Measurements from ENCODE around the gene VIL1.

VIL1 gene

GRCh38 chr2:218418717-218419458 is at the start of gene VIL1:
Gene VIL1, plus strand, starts transcription at chr2:218419123. Its CDS starts 4,656 bp downstream, at chr2:218423779.
- no peak for DNase-seq

GRCh38 chr2:218369330-218369729 is 49.6 kb upstream of the VIL1 start:
- no peak for DNase-seq

DNA sequence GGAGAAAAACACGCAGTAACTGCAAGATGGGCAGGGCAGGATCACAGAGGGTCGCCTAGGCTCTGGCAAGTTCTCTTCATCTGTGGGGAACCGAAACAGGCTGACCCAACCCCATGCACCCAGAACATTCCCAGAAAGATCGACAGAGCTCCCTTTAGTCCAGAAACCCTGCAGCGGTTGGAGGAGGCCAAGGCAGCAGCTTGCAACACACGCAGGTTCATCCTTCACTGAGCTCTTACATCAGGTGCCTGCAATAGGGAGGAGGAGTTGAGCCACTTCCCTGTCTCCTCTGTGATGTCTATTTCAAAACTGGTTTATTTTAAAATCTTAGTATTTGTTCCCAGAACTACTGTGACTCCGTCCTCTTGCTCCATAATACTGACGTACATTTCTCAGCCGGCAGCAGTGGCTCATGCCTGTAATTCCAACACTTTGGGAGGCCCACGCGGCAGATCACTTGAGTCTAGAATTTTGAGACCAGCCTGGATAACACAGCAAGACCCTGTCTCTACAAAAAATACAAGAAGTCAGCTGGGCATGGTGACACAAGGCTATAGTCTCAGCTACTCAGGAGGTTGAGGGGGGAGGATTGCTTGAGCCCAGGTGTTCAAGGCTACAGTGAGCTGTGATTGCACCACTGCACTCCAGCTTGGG is 48.4 kb upstream of the VIL1 start:
- no peak for DNase-seq

DNA sequence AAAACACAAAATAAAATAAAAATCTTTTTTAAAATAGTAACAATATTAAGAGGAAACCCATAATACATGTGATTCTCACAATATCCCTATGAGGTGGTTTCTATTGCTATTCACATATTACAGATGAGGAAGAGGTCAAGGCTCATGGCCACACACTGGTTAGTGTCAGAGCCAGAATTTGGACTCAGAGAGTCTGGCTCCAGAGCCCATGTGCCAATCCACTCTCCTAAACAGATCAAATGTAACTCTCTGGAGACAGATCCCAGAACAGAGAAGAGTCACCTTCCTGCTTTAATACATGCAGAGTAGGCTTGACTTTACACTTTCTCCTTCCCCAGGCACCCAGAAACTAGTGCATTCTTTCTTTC is 47.0 kb upstream of the VIL1 start:
- no peak for DNase-seq

- DNase-seq: no peak
Measured at GRCh38 chr2:218374795-218375194, 44.1 kb upstream of the VIL1 start.

DNA sequence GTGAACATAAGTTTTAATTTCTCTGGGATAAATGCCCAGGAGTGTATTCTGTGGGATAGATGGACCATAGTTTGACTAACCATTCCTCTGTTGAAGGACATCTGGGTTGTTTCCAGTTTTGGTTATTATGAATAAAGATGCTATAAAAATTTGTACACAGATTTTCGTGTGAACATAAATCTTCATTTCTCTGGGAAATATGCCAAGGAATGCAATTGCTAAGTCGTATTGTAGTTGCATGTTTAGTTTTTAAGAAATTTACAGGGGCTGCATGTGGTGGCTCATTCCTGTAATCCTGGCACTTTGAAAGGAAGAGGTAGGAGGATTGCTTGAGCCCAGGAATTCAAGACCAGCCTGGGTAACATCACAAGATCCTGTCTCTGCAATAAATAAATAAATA is 43.7 kb upstream of the VIL1 start:
- no peak for DNase-seq

GRCh38 chr2:218378053-218378452 is 40.9 kb upstream of the VIL1 start:
- no peak for DNase-seq

GRCh38 chr2:218381916-218382366 is 37.0 kb upstream of the VIL1 start, which contains the start of gene SLC11A1:
Gene SLC11A1, plus strand, starts transcription at chr2:218382273. Its CDS starts 96 bp downstream, at chr2:218382369.
- no peak for DNase-seq

GRCh38 chr2:218382785-218383184 is 36.1 kb upstream of the VIL1 start:
- no peak for DNase-seq

- no peak for DNase-seq
Measured at GRCh38 chr2:218383892-218384519, 34.9 kb upstream of the VIL1 start.

GRCh38 chr2:218384975-218385374 is 33.9 kb upstream of the VIL1 start:
- no peak for DNase-seq

DNA sequence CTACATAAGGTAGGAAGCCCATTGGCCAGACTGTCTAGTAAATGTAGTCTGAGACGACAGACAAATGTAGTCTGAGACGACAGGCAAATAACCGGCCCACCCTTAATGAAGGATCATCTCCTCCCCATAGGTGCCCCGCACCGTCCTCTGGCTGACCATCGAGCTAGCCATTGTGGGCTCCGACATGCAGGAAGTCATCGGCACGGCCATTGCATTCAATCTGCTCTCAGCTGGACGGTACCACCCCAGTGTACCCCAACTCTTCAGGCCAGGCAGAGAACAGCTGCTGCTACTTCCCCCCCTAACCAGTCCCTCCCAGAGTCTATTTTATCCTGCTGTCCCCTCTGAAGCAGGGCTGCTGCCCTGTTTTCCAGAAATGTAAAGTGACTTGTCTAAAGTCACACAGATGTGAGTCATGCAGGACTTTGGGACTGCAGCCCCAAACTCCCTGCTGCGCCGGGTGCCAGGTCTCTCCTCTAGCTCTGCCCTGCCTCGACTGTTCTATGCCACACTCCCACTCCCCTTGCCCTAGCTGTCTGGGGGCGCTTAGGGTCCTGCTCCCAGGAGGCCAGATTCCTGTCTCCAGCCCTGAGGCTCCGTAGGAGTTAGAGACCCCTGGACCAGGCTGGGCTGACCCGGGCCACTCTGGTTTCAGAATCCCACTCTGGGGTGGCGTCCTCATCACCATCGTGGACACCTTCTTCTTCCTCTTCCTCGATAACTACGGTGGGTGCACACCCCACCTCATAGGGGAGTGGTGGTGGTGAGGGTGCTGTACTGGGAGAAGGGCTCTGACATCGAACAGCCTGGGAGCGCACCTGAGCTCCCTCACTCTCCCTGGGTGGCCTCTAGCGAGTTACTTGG is 32.2 kb upstream of the VIL1 start:
- no peak for DNase-seq

DNA sequence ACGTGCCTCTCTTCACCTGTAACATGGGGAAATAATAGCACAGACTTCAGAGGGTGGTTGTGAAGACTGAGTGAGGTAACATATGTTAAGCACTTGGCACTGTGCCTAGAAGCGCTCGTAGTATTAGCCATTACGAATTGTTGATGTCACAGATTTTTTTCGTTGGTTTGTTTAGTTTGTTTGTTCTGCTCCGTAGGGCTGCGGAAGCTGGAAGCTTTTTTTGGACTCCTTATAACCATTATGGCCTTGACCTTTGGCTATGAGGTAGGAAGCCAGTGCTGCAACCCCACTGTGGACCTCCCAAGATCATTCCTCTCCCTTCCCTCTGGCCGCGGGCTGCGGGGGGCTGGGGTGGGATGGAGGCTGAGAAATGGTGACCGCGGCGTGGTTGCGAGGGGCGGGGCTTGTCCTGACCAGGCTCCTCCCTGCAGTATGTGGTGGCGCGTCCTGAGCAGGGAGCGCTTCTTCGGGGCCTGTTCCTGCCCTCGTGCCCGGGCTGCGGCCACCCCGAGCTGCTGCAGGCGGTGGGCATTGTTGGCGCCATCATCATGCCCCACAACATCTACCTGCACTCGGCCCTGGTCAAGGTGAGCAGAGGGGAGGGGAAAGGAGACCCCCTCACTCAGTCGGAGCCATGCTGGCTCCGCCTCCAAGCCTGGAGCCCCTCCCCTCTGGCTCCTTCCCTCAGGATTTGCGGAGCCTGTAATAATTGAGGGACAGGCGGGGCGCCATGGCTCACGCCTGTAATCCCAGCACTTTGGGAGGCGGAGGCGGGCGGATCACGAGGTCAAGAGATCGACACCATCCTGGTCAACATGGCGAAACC is 31.3 kb upstream of the VIL1 start:
- peak; percentile 15 for DNase-seq

- no peak for DNase-seq
Measured at GRCh38 chr2:218389333-218390150, 29.4 kb upstream of the VIL1 start.

DNA sequence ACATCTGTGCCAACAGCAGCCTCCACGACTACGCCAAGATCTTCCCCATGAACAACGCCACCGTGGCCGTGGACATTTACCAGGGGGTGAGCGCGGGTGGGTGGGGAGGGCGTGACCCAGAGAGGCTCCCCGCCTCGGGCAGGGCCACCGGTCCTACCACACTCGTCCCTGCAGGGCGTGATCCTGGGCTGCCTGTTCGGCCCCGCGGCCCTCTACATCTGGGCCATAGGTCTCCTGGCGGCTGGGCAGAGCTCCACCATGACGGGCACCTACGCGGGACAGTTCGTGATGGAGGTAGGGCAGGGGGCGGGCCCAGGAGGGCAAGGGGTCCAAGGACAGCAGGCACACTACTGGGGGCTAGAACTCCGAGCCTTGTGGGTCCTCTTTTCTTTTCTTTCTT is 27.7 kb upstream of the VIL1 start:
- no peak for DNase-seq

DNA sequence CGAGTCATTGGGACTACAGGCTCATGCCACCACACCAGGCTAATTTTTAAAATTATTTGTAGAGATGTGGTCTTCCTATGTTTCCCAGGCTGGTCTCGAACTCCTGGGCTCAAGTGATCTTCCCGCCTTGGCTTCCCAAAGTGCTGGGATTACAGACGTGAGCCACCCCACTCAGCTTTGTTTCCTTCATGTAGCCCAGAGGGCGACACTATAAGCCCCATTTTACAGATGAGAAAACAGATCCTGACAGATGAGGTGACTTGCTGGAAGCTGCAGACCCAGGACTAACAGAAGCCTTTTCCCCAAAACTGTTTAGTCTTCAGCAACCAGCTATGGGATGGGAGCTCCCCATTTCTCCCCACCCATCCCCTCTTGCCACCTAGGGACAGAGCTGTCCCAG is 26.5 kb upstream of the VIL1 start:
- no peak for DNase-seq

GRCh38 chr2:218392891-218393462 is 25.9 kb upstream of the VIL1 start:
- no peak for DNase-seq

DNA sequence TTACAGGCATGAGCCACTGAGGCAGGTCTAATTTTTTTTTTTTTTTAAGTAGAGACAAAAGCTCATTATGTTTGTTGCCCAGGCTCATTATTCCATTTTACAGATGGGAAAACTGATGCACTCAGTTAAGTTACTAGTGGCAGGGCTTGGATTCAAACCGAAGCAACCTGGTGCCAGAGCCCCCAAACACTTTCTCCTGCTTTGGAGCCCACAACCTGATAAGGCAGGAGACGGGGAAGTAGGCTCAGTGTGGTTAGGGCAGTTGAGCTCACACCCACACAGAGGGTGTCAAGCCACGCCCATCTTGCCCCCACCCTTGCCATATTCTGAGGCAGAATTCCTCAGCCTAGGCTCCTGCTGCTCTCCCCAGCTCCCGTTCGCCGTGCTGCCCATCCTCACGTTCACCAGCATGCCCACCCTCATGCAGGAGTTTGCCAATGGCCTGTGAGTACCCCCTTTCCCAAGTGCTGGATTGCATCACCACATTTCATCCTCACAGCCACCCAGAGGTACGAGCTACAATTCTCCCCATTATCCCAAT is 25.1 kb upstream of the VIL1 start:
- no peak for DNase-seq

DNA sequence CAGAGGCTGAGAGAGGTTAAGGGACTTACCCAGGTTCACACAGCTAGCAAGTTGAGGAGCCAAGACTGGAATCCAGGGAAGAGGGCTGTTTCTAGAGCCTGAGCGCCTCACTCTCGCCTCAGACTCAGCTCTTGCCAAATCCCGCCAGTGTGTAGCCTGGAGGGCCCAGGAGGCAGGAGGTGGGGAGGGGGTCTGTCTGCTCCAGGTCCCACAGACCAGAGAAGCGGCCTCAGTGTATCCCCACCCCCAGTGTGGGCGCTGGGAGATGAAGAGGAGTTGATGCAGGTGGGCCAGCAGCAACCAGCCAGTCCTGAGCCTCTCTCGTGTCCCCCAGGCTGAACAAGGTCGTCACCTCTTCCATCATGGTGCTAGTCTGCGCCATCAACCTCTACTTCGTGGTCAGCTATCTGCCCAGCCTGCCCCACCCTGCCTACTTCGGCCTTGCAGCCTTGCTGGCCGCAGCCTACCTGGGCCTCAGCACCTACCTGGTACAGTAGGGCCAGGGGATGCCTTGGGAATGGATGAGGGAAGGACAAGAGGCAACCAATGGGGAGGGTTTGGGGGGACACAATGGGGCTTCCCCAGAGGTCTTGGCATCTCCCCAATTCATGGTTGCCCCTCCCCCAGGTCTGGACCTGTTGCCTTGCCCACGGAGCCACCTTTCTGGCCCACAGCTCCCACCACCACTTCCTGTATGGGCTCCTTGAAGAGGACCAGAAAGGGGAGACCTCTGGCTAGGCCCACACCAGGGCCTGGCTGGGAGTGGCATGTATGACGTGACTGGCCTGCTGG is 24.4 kb upstream of the VIL1 start:
- no peak for DNase-seq

GRCh38 chr2:218395090-218395444 is 23.9 kb upstream of the VIL1 start:
- DNase-seq: no peak

Data from DMS 273 treated with DMSO at 0.1 percent for 48 hours (cell line).